SK-N-MC (cell line): Measurements from ENCODE around the gene PTPRN2.

ENCODE experiments used
- DNase-seq: peaks from one replicate; pipeline ENCODE4 v3.0.0-alpha.2; 2011; ENCODE audit warnings: low read depth, low spot score
- H3K27ac ChIP-seq: fragments of 200-600 bp; sonication (generic); 2 replicates; pipeline ENCODE4 v1.5.1; 2016; ENCODE audit warnings: mixed run types
- H3K36me3 ChIP-seq: fragments of 200-600 bp; sonication (generic); 2 replicates; pipeline ENCODE4 v1.6.1; 2017; ENCODE audit warnings: antibody characterized with exemption, low read length, mixed read lengths; ENCODE audit not compliant: insufficient read depth
- H3K4me3 ChIP-seq: fragments of 200-600 bp; sonication (generic); 2 replicates; pipeline ENCODE4 v1.5.1; 2016
- H3K9ac ChIP-seq: fragments of 200-600 bp; sonication (generic); 2 replicates; pipeline ENCODE4 v1.8.0; 2017; ENCODE audit warnings: mixed run types, mixed read lengths; ENCODE audit not compliant: insufficient read length
- H3K9me3 ChIP-seq: fragments of 200-600 bp; sonication (generic); 2 replicates; pipeline ENCODE4 v1.6.1; 2017; ENCODE audit warnings: low read depth, mild to moderate bottlenecking, antibody characterized with exemption, low read length, moderate library complexity, mixed read lengths
- EZH2 ChIP-seq: fragments of 200-600 bp; sonication (generic); IDR thresholded peaks from one replicate; pipeline ENCODE4 v1.6.1; 2017; ENCODE audit warnings: antibody characterized with exemption
- FOXP2 ChIP-seq: optimal IDR thresholded peaks from 2 replicates; pipeline ENCODE3; 2011; ENCODE audit warnings: mild to moderate bottlenecking, moderate library complexity; ENCODE audit not compliant: insufficient read depth; ENCODE audit errors: extremely low read length, control extremely low read depth
- POLR2AphosphoS5 ChIP-seq: IDR thresholded peaks from 2 replicates; pipeline ENCODE4 v1.6.1; 2012; ENCODE audit warnings: mild to moderate bottlenecking, low read depth, low read length, borderline replicate concordance

Gene PTPRN2

GRCh38 chr7:157822688-157823031 lies 765.0 kb downstream of the PTPRN2 start:
- TF ChIP-seq EZH2: no peak
- Histone ChIP-seq H3K4me3 (no peak overlapping the region), H3K27ac (no peak overlapping the region), H3K36me3 (no peaks in the 10 kb centered on the region), H3K9ac (no peak overlapping the region), H3K9me3 (no peaks in the 10 kb centered on the region)
- DNase-seq: no peak

GRCh38 chr7:157821959-157822687 lies 765.5 kb downstream of the PTPRN2 start:
- TF ChIP-seq EZH2: no peak
- TF ChIP-seq POLR2AphosphoS5: no peak
- no peak for TF ChIP-seq FOXP2
- no peaks in the 10 kb centered on the region for H3K9me3 ChIP-seq
- H3K36me3 ChIP-seq: no peaks in the 10 kb centered on the region
- H3K27ac ChIP-seq: no peak overlapping the region
- H3K4me3 ChIP-seq: no peak overlapping the region
- DNase-seq: no peak
- no peak overlapping the region for H3K9ac ChIP-seq

GRCh38 chr7:157820796-157821195 lies 766.8 kb downstream of the PTPRN2 start:
- TF ChIP-seq FOXP2 (no peak), EZH2 (no peak), POLR2AphosphoS5 (no peak)
- no peaks in the 10 kb centered on the region for H3K36me3 ChIP-seq
- H3K4me3 ChIP-seq: no peak overlapping the region
- no peaks in the 10 kb centered on the region for H3K9me3 ChIP-seq
- no peak overlapping the region for H3K9ac ChIP-seq
- H3K27ac ChIP-seq: no peak overlapping the region
- DNase-seq: no peak

- Histone ChIP-seq H3K27ac (no peak overlapping the region), H3K4me3 (no peak overlapping the region), H3K9me3 (no peaks in the 10 kb centered on the region), H3K36me3 (no peaks in the 10 kb centered on the region), H3K9ac (no peak overlapping the region)
- TF ChIP-seq FOXP2 (no peak), POLR2AphosphoS5 (no peak), EZH2 (no peak)
- DNase-seq: no peak
Observed at GRCh38 chr7:157819455-157819807, 768.2 kb downstream of the PTPRN2 start.

GRCh38 chr7:157818701-157819454 lies 768.7 kb downstream of the PTPRN2 start:
- Histone ChIP-seq H3K27ac (no peak overlapping the region), H3K36me3 (no peaks in the 10 kb centered on the region), H3K9ac (no peak overlapping the region), H3K9me3 (no peaks in the 10 kb centered on the region), H3K4me3 (no peak overlapping the region)
- no peak for TF ChIP-seq FOXP2
- TF ChIP-seq EZH2: no peak
- TF ChIP-seq POLR2AphosphoS5: no peak
- DNase-seq: no peak

GRCh38 chr7:157817944-157818700 lies 769.5 kb downstream of the PTPRN2 start:
- DNase-seq: no peak
- Histone ChIP-seq H3K36me3 (no peaks in the 10 kb centered on the region), H3K4me3 (no peak overlapping the region), H3K9me3 (no peaks in the 10 kb centered on the region), H3K9ac (no peak overlapping the region), H3K27ac (no peak overlapping the region)
- TF ChIP-seq FOXP2 (no peak), EZH2 (no peak), POLR2AphosphoS5 (no peak)

- no peak overlapping the region for H3K4me3 ChIP-seq
Observed at GRCh38 chr7:157817433-157817832, 770.2 kb downstream of the PTPRN2 start.

GRCh38 chr7:157816526-157817250 lies 770.9 kb downstream of the PTPRN2 start:
- H3K36me3 ChIP-seq: no peaks in the 10 kb centered on the region
- no peak overlapping the region for H3K9ac ChIP-seq
- TF ChIP-seq EZH2: no peak
- TF ChIP-seq FOXP2: no peak
- no peak for TF ChIP-seq POLR2AphosphoS5
- no peaks in the 10 kb centered on the region for H3K9me3 ChIP-seq
- no peak for DNase-seq
- H3K27ac ChIP-seq: no peak overlapping the region
- no peak overlapping the region for H3K4me3 ChIP-seq

More at GRCh38 chr7:157817433-157817832, 770.2 kb downstream of the PTPRN2 start:
- DNase-seq: no peak
- no peak overlapping the region for H3K9ac ChIP-seq
- TF ChIP-seq POLR2AphosphoS5: no peak
- TF ChIP-seq EZH2: no peak
- TF ChIP-seq FOXP2: no peak
- no peaks in the 10 kb centered on the region for H3K9me3 ChIP-seq
- H3K36me3 ChIP-seq: no peaks in the 10 kb centered on the region
- H3K27ac ChIP-seq: no peak overlapping the region
